Measurements from ENCODE around the gene RCN1. TPM values are rescaled to one million over a fixed set of nuclear protein-coding genes. Genes with fewer than 3 reads are reported as not detected.

Gene RCN1
- total RNA-seq, 1 donor from 2014 or later = 545 TPM

GRCh38 chr11:32145282-32145681 is 54.4 kb downstream of the RCN1 start:
- TF ChIP-seq CTCF (IDR thresholded peaks at IDR 0.05; ENCODE audit: insufficient read depth, low read depth, low read length) = no peak
- TF ChIP-seq EZH2 (IDR thresholded peaks at IDR 0.05; ENCODE audit: insufficient read depth, low read length) = no peak
- Mint-ChIP-seq H3K27me3 (ENCODE audit: low read depth, unreplicated experiment) (peaks cover 9% of the 10 kb centered on the region), H3K4me1 (ENCODE audit: low read depth, unreplicated experiment) (peaks cover 4% of the 10 kb centered on the region), H3K4me3 (ENCODE audit: unreplicated experiment) (no peak overlapping the region), H3K36me3 (ENCODE audit: low read depth, unreplicated experiment) (peaks cover 5% of the 10 kb centered on the region), H3K27ac (ENCODE audit: unreplicated experiment) (no peak overlapping the region), H3K9me3 (ENCODE audit: unreplicated experiment) (peaks cover 14% of the 10 kb centered on the region)
- no peak overlapping the region for H3K27ac ChIP-seq (ENCODE audit: low read depth, low read length)
- H2AFZ ChIP-seq (ENCODE audit: low read depth, low read length) = no peak overlapping the region
- no peaks in the 10 kb centered on the region for H3K4me1 ChIP-seq (ENCODE audit: insufficient read depth, low read length)
- H3K4me2 ChIP-seq (ENCODE audit: low read length) = no peak overlapping the region
- H3K79me2 ChIP-seq (ENCODE audit: insufficient read depth, low read length) = no peaks in the 10 kb centered on the region
- no peak overlapping the region for H3K4me3 ChIP-seq (ENCODE audit: insufficient read depth, low read depth, low read length)
- no peaks in the 10 kb centered on the region for H4K20me1 ChIP-seq (ENCODE audit: insufficient read depth, low read length)
- no peak overlapping the region for H3K9ac ChIP-seq (ENCODE audit: low read length)
- no peaks in the 10 kb centered on the region for H3K27me3 ChIP-seq (ENCODE audit: insufficient read depth, low read length)
- H3K36me3 ChIP-seq (ENCODE audit: insufficient read depth, low read length) = no peaks in the 10 kb centered on the region
- FAIRE-seq (no peak), DNase-seq (ENCODE audit: low read depth) (no peak)
- no peaks in the 10 kb centered on the region for H3K9me3 ChIP-seq (ENCODE audit: insufficient read depth, low read depth, low read length)

GRCh38 chr11:32148895-32149294 is 58.0 kb downstream of the RCN1 start:
- no peaks in the 10 kb centered on the region for H3K79me2 ChIP-seq (ENCODE audit: insufficient read depth, low read length)
- H3K9me3 ChIP-seq (ENCODE audit: insufficient read depth, low read depth, low read length) = no peaks in the 10 kb centered on the region

More at GRCh38 chr11:32148895-32149294, 58.0 kb downstream of the RCN1 start:
- Mint-ChIP-seq H3K36me3 (ENCODE audit: low read depth, unreplicated experiment) (peaks cover 1% of the 10 kb centered on the region), H3K4me1 (ENCODE audit: low read depth, unreplicated experiment) (peaks cover 7% of the 10 kb centered on the region), H3K4me3 (ENCODE audit: unreplicated experiment) (no peak overlapping the region), H3K27ac (ENCODE audit: unreplicated experiment) (no peak overlapping the region), H3K9me3 (ENCODE audit: unreplicated experiment) (peaks cover 14% of the 10 kb centered on the region), H3K27me3 (ENCODE audit: low read depth, unreplicated experiment) (peaks cover 7% of the 10 kb centered on the region)
- Histone ChIP-seq H3K27ac (ENCODE audit: low read depth, low read length) (no peak overlapping the region), H3K36me3 (ENCODE audit: insufficient read depth, low read length) (no peaks in the 10 kb centered on the region), H3K27me3 (ENCODE audit: insufficient read depth, low read length) (peaks cover 3% of the 10 kb centered on the region), H3K4me3 (ENCODE audit: insufficient read depth, low read depth, low read length) (no peak overlapping the region), H3K4me2 (ENCODE audit: low read length) (no peak overlapping the region), H3K9ac (ENCODE audit: low read length) (no peak overlapping the region), H4K20me1 (ENCODE audit: insufficient read depth, low read length) (no peaks in the 10 kb centered on the region), H2AFZ (ENCODE audit: low read depth, low read length) (no peak overlapping the region), H3K4me1 (ENCODE audit: insufficient read depth, low read length) (no peaks in the 10 kb centered on the region)
- TF ChIP-seq EZH2 (IDR thresholded peaks at IDR 0.05; ENCODE audit: insufficient read depth, low read length) = no peak
- TF ChIP-seq CTCF (IDR thresholded peaks at IDR 0.05; ENCODE audit: insufficient read depth, low read depth, low read length) = no peak
- DNase-seq (ENCODE audit: low read depth) = no peak
- FAIRE-seq = no peak

Data from astrocyte (in vitro differentiated cells and primary cell).